ENCODE measurements around the gene SLC34A1.

SLC34A1 gene

DNA sequence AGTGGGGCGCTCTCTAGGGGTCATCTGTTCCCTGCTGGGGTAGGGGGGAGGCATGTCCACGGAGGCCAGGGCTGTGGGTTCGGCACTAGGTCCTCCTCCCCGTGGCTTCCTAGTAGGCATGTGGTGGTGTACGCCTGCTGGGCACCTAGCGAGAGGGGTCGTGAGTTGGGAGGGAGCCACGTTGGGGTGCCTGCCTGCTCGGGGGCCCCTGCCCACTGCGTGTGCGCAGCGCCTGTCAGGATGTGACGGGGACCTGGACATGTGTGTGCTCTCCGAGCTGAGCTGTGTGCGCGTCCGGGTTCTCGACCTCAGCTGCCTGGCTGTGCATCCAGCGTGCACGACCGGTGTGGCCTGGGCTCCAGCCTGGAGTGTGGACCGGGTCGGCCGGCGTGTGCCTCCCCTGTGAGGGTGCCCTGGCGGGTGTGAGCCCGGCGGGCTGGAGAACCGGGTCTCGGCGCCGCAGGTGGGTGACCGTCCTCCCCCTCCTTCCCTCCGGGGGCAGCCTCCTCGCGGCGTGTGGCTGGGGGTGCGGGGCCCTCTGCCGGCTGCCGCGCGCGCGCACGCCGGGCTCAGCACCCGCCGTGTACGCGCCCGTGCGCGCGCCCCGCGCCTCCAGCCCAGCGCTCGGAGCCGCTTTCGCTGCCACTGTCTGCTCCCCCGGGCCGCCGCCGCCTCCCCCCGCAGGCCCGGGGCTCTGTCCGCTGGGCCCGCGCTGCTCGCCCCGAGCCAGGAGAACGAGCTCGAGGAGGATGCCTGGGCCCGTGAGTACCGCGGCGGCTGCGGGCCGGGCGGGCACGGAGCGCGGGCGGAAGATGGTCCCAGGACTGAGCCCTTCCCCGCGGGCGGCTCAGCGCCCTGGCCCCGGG, 62.2 kb downstream of the SLC34A1 start, which contains the start of gene PRR7:
Gene PRR7, plus strand, starts transcription at position 615 of the 866 bp plus-strand sequence. CDS start 8,254 bp downstream, outside the sequence.
- DNase-seq (ENCODE audit: low spot score): peak; percentile 78

GRCh38 chr5:177447066-177447610, 62.9 kb downstream of the SLC34A1 start:
- peak; percentile 83 for DNase-seq (ENCODE audit: low spot score)

DNA sequence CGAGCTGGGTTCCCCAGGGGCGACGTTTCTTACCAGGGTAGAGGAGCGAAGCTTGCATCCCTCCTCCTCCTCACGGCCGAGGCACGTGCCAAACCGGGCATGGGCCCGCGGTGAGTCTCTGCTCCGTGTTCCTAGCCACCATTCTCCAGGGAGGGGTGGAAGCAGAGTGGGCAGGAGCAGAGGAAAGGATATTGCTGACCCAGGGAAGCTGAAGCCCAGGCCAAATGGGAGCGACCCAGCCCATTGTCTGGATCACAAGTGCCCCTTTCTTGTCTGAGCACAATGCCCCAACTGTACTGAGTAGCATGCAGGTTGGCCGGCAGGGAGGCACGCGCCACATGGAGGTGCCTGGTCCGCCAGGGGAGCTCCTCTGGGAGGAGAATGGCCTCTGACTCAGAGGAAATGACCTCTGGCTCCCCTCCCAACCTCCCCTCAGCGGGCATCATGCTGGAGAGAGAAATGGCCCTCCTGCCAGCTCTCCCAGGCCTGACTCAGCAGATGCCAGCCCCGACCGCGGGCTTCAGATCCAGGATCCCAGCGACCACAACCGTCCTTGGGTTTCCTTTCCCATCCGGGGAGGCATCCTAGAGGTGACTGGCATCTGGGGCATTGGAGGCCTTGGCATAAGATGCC, 63.5 kb downstream of the SLC34A1 start:
- DNase-seq (ENCODE audit: low spot score): peak; percentile 92

All from Ammon's horn (tissue), 1 donor.